NCI-H526 treated with DMSO at 0.1 percent for 48 hours (cell line): ENCODE results near the gene SLC24A4.

Experiments used
- DNase-seq: peaks from one replicate; lab custom pipeline; 2025; lab: John Stamatoyannopoulos, UW

SLC24A4 gene

GRCh38 chr14:92475451-92476187 lies 152.7 kb downstream of the SLC24A4 start:
- no peak for DNase-seq

GRCh38 chr14:92480856-92481255 lies 157.9 kb downstream of the SLC24A4 start:
- DNase-seq = no peak

GRCh38 chr14:92481386-92481785 lies 158.4 kb downstream of the SLC24A4 start:
- DNase-seq = no peak

DNA sequence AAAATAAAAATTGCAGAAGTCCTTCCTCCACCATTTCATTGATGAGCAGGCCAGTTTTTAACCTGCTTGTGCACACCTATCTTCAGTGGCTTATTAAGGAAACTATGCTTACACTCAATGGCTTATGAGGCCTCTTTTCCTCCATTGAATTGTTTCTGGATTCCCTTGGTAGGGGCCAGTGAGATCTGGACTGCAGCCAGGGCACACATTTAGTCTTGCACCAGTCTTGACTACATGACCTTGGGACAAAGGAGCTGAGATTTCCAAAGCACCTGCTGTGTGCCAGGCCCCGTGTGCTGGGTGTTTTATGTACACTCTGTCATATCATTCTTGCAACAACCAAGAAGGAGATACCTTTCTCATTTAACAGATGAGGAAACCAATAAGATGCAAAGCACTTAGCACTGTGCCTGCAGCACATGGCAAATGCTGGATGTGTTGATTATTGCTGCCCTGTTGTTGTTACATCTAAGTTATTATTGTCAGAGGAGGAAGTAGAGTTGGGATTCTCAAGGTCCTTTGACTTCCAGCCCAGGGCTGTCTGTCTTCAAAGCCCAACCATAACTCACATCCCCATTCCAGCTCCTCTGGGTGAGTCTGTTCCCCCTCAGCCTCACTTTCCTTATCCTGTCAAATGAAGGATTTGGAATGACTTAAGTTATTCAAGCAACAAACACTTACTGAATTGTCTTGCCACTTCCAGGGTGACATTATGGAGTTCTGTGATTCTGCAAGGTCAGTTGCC lies 159.0 kb downstream of the SLC24A4 start:
- no peak for DNase-seq

- DNase-seq = no peak
These were observed 159.8 kb downstream of the SLC24A4 start for GRCh38 chr14:92482621-92483319.

- no peak for DNase-seq
These were observed 161.3 kb downstream of the SLC24A4 start for GRCh38 chr14:92484132-92484823.

DNA sequence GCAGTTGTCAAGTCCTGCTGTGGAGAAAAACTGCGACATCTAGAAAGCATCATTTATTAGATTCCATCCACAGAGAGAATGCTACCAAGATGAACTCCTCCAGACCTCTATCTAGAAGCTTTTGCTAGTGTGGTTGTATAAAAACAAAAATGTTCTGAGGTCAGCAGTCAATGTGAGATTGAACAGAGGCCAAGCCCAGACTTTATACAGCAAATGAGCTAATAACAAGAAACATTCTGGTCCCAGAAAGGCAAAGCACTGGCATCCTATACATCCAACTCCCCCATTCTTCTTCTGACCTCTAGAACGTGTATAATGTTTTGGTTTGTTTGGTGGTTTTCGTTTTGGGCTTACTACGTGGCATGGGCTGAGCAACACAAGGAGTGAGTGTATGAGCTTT lies 163.9 kb downstream of the SLC24A4 start:
- DNase-seq = no peak

DNA sequence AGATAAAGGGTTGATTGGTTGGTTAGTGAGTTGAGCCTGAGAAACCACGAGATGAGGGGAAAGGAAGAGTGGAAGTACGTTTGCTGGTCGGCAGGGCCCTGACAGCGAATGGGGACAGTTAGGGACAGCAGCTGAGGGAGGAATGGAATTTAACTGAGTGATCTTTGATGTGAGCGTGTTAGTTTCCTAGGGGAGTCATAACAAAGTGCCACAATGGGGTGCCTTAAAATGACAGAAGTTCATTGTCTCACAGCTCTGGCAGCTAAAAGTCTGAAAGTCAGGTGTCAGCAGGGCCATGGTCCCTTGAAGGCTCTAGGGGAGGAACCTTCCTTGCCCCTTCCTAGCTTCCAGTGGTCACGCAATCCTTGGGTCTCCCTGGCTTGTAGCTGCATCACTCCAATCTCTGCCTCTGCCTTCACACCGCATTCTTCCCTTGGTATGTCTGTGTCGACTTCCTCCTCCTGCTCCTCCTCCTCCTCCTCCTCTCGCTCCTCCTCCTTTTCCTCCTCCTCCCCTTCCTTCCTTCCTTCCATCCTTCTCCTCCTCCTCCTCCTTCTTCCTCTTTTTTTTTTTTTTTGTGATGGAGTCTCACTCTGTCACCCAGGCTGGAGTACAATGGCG lies 164.7 kb downstream of the SLC24A4 start:
- DNase-seq = no peak

- DNase-seq = no peak
These were observed 166.7 kb downstream of the SLC24A4 start for GRCh38 chr14:92489394-92490238.

- DNase-seq = no peak
These were observed 167.4 kb downstream of the SLC24A4 start for GRCh38 chr14:92490239-92490959.

DNA sequence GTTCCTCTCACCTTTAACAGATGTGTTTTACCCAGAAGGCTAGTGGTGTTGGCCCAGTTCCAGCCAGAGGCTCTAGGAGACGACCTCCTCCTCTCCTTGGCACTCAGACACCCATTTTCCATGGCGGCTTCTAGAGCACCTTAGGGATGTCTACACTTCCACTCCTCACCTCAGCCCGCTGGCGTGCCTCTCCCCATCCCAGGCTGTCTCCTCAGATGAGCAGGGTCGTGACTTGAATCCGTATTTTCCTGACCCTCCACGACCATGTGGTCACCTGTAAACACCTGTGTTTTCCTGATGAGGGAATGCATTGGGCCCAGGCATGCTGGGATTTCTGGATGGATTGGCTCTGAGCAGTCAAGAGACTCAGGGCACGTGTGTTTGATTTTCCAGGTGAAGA lies 168.8 kb downstream of the SLC24A4 start:
- no peak for DNase-seq

- DNase-seq = no peak
These were observed 169.3 kb downstream of the SLC24A4 start for GRCh38 chr14:92492258-92492657.

DNA sequence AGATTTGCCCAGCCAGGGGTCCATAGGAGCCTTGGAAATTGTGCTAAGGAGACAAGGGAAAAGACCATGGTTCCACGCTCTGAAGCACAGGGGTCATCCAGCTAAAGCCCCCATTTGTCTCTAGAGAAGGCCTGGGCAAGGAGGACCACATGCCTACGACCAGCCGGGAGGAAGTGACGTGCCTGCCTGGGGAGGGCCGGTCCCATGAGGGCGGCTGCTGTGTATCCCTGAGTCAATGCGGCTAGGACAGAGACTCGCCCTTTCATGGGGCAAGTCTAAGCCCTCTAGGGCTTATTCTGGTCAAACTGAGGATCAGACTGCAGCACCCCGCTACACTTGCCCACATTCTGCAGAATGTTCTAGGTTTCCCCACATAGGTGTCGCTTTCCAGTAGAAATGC lies 170.1 kb downstream of the SLC24A4 start:
- no peak for DNase-seq

DNA sequence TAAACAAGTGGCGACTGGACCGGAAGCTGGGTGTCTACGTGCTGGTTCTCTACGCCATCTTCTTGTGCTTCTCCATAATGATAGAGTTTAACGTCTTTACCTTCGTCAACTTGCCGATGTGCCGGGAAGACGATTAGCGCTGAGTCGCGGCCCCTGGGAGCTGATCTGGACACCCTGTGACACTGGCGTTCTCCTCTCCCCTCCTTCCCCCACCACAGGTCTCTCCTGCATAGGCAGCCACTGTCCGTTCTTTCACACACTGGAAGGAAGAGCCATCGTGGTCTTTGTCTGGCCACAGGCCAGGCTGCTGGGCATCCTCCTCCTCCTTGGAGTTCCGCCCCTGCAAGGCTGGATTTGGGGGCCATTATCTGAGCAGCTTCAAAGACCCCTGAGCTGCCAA lies 170.5 kb downstream of the SLC24A4 start:
- DNase-seq = no peak

GRCh38 chr14:92494512-92494911 lies 171.5 kb downstream of the SLC24A4 start:
- no peak for DNase-seq

DNA sequence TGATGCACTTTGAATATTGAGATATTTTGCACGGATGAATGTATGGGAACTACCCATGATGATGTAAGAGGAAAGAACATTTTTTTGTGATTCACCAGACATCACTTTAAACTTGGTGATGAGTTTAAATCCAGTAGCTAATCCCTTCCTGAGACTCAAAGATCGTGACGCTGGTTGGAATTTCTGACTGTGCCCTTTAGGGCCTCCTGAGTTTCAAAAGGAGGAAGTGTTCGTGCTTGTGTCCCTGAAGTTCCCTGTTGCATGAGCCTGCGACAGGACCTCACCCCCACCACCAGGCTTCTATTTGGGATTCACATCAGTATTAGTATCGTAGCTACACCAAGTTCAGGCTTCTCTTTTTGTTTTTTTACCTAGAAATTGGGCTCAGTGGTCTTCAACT lies 172.1 kb downstream of the SLC24A4 start:
- DNase-seq = no peak

DNA sequence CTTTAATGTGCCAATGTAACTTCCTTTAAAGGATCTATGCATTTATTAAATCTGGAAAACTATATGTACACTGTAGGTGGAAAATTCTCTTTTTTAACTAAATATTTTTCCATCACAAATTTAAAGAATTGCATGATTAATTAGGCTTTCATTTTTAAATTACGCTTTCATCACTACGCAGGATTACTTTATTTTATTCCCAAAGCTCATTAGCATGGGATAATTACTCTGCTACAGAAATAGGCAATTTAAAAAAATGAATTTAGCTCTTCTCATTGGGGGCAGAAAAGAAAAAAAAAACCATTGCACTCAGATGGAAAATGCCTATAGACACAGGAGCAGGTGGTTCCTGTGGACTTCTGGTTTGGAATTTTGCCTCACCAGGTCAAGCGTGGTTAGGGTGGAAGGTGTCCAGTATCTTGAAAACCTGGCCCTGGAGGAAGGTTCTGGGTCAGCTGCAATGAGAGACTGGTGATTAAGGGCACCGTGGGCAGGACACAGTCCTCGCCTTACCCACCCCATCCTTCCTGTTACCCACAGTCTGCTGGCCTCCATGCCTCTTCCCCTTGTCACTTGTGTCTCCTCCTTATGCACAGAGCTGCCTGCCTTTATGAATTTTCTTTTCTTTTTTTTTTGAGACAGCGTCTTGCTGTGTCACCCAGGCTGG lies 173.4 kb downstream of the SLC24A4 start:
- no peak for DNase-seq

DNA sequence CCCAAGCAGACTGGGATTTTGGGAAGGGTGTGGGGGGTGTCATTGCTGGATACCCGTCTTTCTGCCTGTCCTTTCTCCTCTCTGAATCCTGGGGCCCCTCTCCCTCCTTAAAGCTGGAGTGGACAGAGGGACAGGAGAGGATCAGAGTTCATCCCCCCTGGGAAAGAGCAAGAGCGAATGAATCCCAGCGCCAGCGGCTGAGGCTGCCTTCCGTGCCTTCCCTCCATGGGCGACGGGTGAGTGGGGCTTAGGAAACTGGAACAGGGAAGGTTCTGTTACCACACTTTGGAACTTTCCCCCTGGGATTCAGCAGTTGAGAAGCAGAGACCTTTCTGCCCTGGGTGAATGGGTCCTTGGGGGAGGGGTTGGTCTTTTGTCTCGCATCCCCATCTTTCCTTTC lies 174.4 kb downstream of the SLC24A4 start:
- DNase-seq = no peak

GRCh38 chr14:92499234-92499633 lies 176.3 kb downstream of the SLC24A4 start:
- no peak for DNase-seq

DNA sequence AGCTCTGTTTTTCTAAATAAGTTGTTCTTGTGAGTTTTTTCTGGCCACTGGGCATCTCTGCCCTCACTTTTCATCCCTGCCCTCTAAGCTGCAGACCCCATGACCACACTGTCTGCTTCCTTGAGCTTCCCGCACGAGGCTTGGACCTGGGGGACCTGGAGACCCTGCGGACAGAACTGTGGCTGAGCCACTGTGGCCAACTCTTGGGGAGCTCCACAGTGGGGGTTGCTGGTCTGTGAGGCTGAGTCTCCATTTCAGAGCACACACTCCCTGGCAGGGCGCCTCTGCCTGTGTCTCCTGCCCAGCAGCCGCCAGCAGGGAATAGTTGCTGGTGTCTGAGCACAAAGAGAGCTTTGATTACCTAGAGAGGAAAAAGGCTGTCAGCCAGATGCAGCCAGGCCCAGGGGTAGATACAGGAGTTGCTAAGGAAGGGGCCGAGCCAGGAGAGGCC lies 177.6 kb downstream of the SLC24A4 start:
- no peak for DNase-seq
